ENCODE measurements around the gene NALCN. TPM values are rescaled to one million over a fixed set of nuclear protein-coding genes. Genes with fewer than 3 reads are reported as not detected.

The NALCN gene
- total RNA-seq, 4 donors from 2014 or later, result 0.47 to 0.57 TPM; not detected in 2

DNA sequence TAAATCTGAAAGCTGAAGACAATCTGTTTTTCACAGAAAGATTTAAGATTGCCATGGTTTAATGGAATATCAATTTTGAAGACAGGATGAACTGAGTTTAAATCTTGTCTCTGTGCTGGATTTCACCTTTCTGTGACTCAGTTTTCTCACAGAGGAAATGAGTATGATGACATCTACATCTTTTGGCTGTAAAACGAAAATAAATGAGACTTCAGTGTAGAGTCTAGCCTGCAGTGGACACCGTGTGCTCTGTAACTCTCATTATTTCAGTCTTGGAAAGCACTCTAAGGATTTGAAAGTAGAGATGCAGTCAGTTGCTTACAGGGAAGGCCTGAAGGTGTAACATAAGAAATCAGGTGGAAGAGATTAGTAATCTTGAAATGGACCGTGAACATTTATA is 150.4 kb downstream of the NALCN start:
- no peaks in the 10 kb centered on the region for H3K36me3 ChIP-seq
- intact Hi-C loops (cut with DNase I), result no loop called here
- 54 to 70% methylated on average over 3 of the region's 3 CpGs for WGBS, 2 donors

GRCh38 chr13:101264931-101265330 is 151.4 kb downstream of the NALCN start:
- H3K36me3 ChIP-seq, result no peaks in the 10 kb centered on the region

More for the DNA sequence above, 150.4 kb downstream of the NALCN start:
- H3K9me3 ChIP-seq, result no peaks in the 10 kb centered on the region
- no peak overlapping the region for H3K4me3 ChIP-seq
- no peak for DNase-seq
- TF ChIP-seq CTCF (IDR thresholded peaks at IDR 0.05) (no peak), POLR2A (IDR thresholded peaks at IDR 0.05) (no peak)
- no peak overlapping the region for H3K27ac ChIP-seq
- no peaks in the 10 kb centered on the region for H3K27me3 ChIP-seq
- H3K4me1 ChIP-seq, result no peaks in the 10 kb centered on the region

GRCh38 chr13:101262306-101262705 is 154.0 kb downstream of the NALCN start:
- WGBS, 2 donors, result 65 to 75% methylated on average over 2 of the region's 2 CpGs

More at GRCh38 chr13:101264931-101265330, 151.4 kb downstream of the NALCN start:
- intact Hi-C loops (cut with DNase I), result no loop called here
- no peaks in the 10 kb centered on the region for H3K9me3 ChIP-seq
- 29 to 59% methylated on average over 2 of the region's 2 CpGs for WGBS, 2 donors
- no peak for DNase-seq
- TF ChIP-seq POLR2A (IDR thresholded peaks at IDR 0.05), result no peak
- TF ChIP-seq CTCF (IDR thresholded peaks at IDR 0.05), result no peak
- no peak overlapping the region for H3K4me3 ChIP-seq
- no peaks in the 10 kb centered on the region for H3K27me3 ChIP-seq
- H3K27ac ChIP-seq, result no peak overlapping the region
- H3K4me1 ChIP-seq, result no peaks in the 10 kb centered on the region

GRCh38 chr13:101258509-101258908 is 157.8 kb downstream of the NALCN start:
- no peak overlapping the region for H3K27ac ChIP-seq
- H3K4me3 ChIP-seq, result no peak overlapping the region
- no peaks in the 10 kb centered on the region for H3K9me3 ChIP-seq
- H3K36me3 ChIP-seq, result no peaks in the 10 kb centered on the region
- intact Hi-C loops (cut with DNase I), result no loop called here
- TF ChIP-seq CTCF (IDR thresholded peaks at IDR 0.05), result no peak
- TF ChIP-seq POLR2A (IDR thresholded peaks at IDR 0.05), result no peak
- H3K27me3 ChIP-seq, result no peaks in the 10 kb centered on the region
- 84 to 100% methylated on average over 1 to 5 of the region's 6 CpGs for WGBS, 2 donors
- no peaks in the 10 kb centered on the region for H3K4me1 ChIP-seq
- DNase-seq, result no peak

More at GRCh38 chr13:101262306-101262705, 154.0 kb downstream of the NALCN start:
- Histone ChIP-seq H3K36me3 (no peaks in the 10 kb centered on the region), H3K9me3 (no peaks in the 10 kb centered on the region), H3K27me3 (no peaks in the 10 kb centered on the region), H3K27ac (no peak overlapping the region), H3K4me1 (no peaks in the 10 kb centered on the region), H3K4me3 (no peak overlapping the region)
- intact Hi-C loops (cut with DNase I), result no loop called here
- no peak for TF ChIP-seq POLR2A (IDR thresholded peaks at IDR 0.05)
- TF ChIP-seq CTCF (IDR thresholded peaks at IDR 0.05), result no peak
- DNase-seq, result no peak

DNA sequence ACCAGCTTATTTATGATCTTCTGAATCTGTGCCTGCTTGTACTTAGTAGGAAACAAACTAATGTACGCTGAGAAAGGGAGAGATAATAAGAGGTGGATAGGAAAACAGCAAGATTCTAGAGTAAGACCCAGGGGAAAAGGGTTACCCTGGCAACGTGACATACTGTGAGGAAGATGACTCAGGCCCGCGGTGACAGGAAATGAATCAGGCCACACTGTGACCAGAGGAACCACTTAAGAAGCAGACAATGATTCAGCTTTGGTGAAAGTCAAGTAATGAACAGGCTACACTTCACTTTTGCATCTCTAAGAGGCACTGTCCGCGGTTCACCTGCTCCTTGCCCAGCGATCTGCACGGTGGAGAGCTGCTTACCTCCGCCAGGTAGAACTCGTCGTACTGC is 158.2 kb downstream of the NALCN start:
- no peak for TF ChIP-seq POLR2A (IDR thresholded peaks at IDR 0.05)
- TF ChIP-seq CTCF (IDR thresholded peaks at IDR 0.05), result no peak
- no peaks in the 10 kb centered on the region for H3K9me3 ChIP-seq
- no peaks in the 10 kb centered on the region for H3K36me3 ChIP-seq
- no peaks in the 10 kb centered on the region for H3K4me1 ChIP-seq
- no peak overlapping the region for H3K4me3 ChIP-seq
- intact Hi-C loops (cut with DNase I), result no loop called here
- WGBS, 2 donors, result 63 to 69% methylated on average over 8 to 11 of the region's 11 CpGs
- no peaks in the 10 kb centered on the region for H3K27me3 ChIP-seq
- DNase-seq, result no peak
- no peak overlapping the region for H3K27ac ChIP-seq

Measured in esophagus squamous epithelium (tissue), 5 donors.